Adipose tissue (tissue), 3 donors: Measurements from ENCODE around the gene TTLL12. TPM values are rescaled to one million over a fixed set of nuclear protein-coding genes. Genes with fewer than 3 reads are reported as not detected.

Experiments
- H3K27ac ChIP-seq: one replicate; pipeline ENCODE4 v1.5.1; 2013; ENCODE audit warnings: low read depth, low read length
- WGBS, 3 donors: extraction: QIAGEN DNeasy Blood & Tissue Kit; methylation state at CpG; one replicate each; pipeline ENCODE4 v1.1.7; 2013; 5-methylcytosine and 5-hydroxymethylcytosine counted together
- polyA plus RNA-seq, 3 donors: library from polyadenylated mRNA; stranded (reverse); fragments of 200-250 nt; gene quantifications; one replicate each; pipeline ENCODE4 v1.2.3, GENCODE V29; 2013
- donor health status: healthy with polysubstance abuse.
- donor health status: Bipolar disorder and iron deficiency.
- donor health status: healthy.

Gene TTLL12
- polyA plus RNA-seq, 3 donors, result 20.1 to 30.0 (median 23.2) TPM

DNA sequence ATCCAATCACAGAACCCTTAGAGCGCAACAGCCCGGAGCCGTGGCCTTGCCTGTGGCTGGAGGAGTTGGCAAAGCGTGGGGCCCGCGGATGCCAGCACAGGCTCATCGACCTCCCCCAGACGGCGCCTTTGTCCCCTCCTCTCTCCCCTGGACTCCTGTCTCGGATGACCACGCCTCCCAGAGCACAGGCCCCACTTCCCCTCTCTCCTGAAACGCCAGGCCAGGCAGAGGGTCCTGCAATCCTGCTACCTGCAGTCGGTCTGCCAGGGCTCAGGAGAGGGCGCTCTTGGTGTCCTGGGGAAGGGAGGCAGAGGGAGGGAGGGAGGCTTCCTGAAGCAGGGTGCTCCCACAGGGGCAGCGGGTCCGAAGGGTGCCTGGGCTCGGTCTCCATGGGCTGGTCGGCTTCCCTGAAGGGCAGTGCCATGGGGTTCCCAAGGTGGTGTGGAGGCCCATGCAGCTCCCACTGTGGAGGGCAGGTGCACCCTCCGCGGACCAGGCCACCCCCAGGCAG, 16.6 kb upstream of the TTLL12 start:
- 63 to 69% (median 64%) methylated on average over 18 to 20 of the region's 20 CpGs for WGBS, 3 donors
- no peak overlapping the region for H3K27ac ChIP-seq

- 69 to 81% (median 73%) methylated on average over 12 to 13 of the region's 13 CpGs for WGBS, 3 donors
Measured at GRCh38 chr22:43202756-43203410, 15.9 kb upstream of the TTLL12 start.

GRCh38 chr22:43202326-43202725, 15.4 kb upstream of the TTLL12 start:
- 93 to 94% (median 93%) methylated on average over 10 of the region's 10 CpGs for WGBS, 3 donors
- H3K27ac ChIP-seq, result no peak overlapping the region

More at GRCh38 chr22:43202756-43203410, 15.9 kb upstream of the TTLL12 start:
- no peak overlapping the region for H3K27ac ChIP-seq

DNA sequence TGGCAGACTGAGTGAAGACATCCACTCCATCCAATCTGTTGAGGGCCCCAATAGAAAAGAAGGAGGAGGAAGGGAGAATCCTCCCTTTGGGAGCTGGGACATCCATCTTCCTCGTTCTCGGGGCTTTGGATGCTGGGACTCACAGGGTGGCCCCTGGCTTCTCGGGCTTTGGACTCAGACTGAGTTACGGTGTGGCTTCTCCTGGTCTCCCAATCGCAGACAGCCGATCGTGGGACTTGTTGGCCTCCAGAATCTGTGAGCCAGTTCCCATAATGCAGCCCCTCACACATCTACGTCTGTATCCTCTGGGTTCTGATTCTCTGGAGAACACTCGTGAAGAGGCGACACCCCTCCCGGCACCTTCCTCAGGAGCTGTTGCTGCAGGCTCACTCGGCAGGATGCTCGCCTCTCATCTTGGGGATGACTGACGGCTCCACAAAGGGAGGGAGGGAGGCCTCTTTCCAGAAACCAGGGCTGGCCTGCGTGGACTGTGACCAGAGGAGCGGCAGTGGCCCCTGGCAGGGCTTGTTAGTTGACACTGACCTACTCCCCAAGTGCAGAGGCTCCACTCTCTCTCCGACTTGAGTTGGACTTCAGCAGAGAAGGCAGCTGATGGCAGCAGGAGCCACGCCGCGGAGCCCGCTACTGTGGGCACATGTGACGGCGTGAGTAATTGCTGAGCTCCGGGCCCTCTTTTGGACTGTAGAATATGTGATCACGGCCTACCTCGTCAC, 14.7 kb upstream of the TTLL12 start:
- WGBS, 3 donors, result 90 to 94% (median 94%) methylated on average over 26 of the region's 26 CpGs
- no peak overlapping the region for H3K27ac ChIP-seq

GRCh38 chr22:43200555-43200954, 13.6 kb upstream of the TTLL12 start:
- whole genome bisulfite sequencing, 3 donors, result 88 to 92% (median 90%) methylated on average over 13 of the region's 13 CpGs
- no peak overlapping the region for H3K27ac ChIP-seq

DNA sequence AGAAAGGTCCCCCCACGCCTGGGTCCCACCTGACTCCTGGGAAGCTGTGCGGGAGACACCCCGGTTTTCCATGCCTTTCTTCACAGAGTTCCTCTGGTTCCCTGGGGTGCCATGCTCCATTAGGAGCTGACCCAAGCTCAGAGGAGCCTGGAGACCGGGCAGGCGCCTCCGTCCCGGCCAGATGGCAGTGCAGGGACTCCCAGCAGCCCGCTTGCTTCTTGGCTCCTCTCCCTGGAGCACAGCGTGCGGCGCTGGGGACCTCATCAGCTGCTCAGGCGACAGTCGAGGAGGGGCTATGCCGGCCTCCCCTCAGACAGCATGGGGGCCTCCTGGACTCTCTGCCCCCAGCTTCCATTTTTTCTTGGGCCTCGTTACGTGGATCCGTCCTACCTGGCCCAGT, 13.1 kb upstream of the TTLL12 start:
- WGBS, 3 donors, result 80 to 84% (median 83%) methylated on average over 13 to 17 of the region's 17 CpGs
- H3K27ac ChIP-seq, result no peak overlapping the region

- 70 to 90% (median 85%) methylated on average over 10 to 11 of the region's 11 CpGs for WGBS, 3 donors
Measured at GRCh38 chr22:43199541-43199940, 12.6 kb upstream of the TTLL12 start.

DNA sequence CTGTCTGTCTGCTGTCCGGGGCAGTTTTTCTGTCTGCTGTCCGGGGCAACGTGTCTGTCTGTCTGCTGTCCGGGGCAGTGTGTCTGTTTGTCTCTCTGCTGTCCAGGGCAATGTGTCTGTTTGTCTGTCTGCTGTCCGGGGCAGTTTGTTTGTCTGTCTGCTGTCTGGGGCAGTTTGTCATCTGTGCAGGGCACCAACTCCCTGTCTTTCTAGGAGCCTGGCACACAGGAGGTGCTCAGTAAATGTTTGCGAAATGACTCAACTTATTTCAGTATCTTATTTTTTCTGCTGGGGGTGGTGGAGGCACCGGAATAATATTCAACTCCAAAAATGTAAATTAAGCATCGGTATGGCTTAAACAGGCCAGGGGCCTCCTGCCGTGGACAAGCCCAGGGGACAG, 12.0 kb upstream of the TTLL12 start:
- no peak overlapping the region for H3K27ac ChIP-seq
- WGBS, 3 donors, result 78 to 88% (median 82%) methylated on average over 9 of the region's 9 CpGs

More at GRCh38 chr22:43199541-43199940, 12.6 kb upstream of the TTLL12 start:
- H3K27ac ChIP-seq, result no peak overlapping the region

GRCh38 chr22:43198126-43198525, 11.2 kb upstream of the TTLL12 start:
- WGBS, 3 donors, result 71 to 91% (median 78%) methylated on average over 5 of the region's 5 CpGs
- no peak overlapping the region for H3K27ac ChIP-seq

DNA sequence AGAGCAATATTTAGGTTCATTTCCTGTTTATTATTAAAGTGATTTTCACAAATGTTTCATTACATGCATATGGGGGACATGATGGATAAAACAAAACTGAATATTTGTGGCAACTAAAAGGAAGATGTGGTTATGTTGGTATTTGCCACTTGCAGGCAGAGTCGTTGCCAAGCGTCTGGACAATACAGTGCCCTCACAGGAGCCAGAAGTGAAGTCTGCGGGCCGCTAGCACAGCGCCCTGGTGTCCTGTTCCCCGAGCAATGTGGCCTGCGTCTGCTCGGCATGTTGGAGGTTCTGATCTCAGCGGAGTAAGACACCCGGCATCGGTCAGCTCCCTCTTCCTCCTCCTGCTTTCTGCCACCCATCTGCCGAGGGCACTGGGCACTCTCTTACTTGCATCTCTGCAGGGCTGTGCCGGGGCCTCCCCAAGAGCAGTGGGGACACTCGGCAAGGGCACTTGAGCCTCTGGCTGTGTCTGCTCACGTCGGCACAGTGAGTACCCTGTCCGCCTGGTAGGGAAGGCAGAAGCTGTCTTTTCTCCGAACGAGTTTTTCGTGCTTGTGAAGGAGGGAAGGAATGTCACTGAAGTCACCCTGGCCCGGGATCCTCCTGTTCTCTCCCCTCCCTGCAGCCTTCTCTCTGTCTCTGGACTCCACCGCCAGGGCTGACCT, 10.5 kb upstream of the TTLL12 start:
- 55 to 70% (median 59%) methylated on average over 22 of the region's 22 CpGs for WGBS, 3 donors
- no peak overlapping the region for H3K27ac ChIP-seq

GRCh38 chr22:43191831-43192230, 4.9 kb upstream of the TTLL12 start:
- no peak overlapping the region for H3K27ac ChIP-seq

GRCh38 chr22:43188829-43189545, 2.1 kb upstream of the TTLL12 start:
- H3K27ac ChIP-seq, result no peak overlapping the region
- 93 to 95% (median 95%) methylated on average over 5 of the region's 5 CpGs for WGBS, 3 donors

DNA sequence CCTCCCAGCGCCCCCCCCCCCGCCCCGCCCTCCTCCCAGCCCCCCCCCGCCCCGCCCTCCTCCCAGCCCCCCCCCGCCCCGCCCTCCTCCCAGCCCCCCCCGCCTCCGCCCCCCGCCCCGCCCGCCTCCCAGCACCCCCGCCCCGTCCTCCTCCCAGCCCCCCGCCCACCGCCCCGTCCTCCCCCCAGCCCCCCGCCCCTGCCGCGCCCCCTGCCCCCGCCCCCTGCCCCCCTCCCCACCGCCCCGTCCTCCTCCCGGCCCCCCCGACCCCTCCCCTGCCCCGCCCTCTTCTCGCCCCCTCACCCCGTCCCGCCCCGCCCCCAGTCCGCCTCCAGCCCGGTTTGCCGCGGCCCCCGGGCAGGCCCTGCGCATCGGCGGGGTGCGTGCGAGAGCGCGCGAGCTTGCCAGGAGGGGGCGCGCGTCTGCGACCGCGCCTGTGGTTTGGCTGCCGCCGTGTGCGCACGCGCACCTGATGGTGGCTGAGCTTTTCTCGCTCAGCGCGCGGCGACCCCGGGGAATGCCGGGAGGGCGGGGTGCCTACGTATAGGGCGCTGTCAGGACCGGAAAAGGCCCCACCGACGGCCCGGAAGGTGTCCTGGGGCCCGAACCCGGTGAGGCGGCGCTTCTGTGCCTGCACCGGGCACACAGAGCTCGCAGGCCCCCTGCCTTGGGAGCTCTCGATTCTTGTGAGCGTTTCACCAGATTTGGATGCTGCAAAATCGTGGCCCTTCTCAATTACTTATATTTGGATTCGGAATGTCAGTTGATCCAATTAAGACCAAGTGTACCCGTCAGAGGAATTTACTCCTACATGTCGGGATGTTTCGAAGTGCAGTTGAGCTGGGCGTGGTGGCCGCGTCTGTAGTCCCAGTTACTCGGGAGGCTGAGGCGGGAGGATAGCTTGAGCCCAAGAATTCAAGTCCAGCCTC, 501 bp upstream of the TTLL12 start:
- no peak overlapping the region for H3K27ac ChIP-seq
- 4 to 7% (median 7%) methylated on average over 41 to 59 of the region's 86 CpGs for WGBS, 3 donors

DNA sequence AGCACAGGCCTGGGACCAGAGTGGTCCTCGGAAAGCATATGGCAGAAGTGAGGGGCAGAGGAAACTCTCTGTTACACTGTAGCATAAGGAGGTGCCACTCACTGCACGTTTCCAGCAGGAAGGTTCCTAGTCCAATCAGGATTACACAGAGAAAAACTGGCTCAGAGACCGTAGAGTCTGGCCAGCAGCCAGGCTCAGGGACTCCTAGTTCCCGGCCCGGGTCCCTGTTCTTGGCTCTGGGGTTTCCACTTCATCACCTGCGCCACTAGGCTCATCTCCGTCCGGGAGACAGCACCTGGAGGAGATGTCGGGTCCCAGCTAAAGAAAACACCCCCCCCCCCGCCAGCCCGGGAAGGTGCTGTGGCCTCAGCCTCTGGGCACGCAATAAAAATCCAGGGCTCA, 1.1 kb downstream of the TTLL12 start:
- 7 to 26% (median 23%) methylated on average over 12 of the region's 12 CpGs for WGBS, 3 donors

DNA sequence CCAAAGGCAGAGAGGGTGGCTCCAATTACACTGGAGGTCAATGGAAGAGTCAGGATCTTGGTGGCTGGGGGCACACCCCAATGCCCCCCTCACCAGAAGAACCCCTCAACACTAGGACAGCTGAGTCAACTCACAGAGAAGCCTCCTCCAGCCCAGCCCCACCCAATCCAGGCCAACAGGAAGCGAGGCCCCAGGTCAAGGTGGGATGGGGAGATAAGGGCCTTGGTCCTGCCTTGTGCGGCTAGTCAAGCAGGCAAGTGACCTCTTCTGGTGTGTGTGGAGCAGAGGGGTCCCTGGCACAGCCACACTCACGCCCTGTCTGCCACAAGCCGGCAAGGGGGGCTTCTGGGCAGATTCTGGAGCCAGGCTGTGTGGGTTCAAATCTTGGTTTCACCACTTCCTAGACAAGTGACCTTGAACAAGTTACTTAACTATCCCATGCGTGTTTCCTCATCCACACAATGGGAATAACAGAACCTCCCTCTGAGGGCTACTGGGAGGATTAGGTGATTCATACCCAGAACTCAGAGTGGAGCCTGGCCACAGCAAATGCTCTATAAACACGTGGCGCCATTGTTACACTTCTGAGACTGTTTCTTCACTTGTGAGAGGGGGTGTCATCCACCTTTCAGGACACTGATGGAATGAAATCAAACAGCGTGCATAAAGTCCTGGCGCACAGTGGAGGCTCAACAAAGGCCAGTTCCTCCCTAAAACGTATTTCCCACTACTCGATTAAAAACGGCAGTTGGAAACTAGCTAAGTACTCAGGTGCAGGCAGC, 3.2 kb downstream of the TTLL12 start:
- WGBS, 3 donors, result 71 to 86% (median 71%) methylated on average over 12 of the region's 12 CpGs
- no peak overlapping the region for H3K27ac ChIP-seq

More for the DNA sequence above, 1.1 kb downstream of the TTLL12 start:
- H3K27ac ChIP-seq, result no peak overlapping the region

DNA sequence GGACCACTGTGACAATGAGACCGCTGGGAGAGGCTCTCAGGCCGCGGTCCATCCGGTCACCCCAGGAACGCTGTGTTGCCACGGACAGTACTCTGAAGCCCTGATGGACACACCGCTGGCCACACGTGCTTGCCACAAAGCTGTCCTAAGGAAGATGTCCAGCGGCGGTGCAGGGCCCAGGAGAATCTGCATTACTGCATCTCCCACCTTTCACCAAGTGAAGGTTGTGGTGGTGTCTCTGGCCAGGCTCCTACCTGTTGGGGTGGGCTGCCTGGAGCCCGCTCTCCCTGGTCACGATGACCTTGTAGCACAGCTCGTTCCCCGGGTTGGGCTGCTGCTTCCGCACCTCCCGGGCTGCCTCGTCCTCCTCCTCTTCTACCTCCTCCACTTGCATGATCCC, 4.2 kb downstream of the TTLL12 start:
- H3K27ac ChIP-seq, result no peak overlapping the region
- 92 to 96% (median 95%) methylated on average over 17 of the region's 17 CpGs for WGBS, 3 donors

- 93 to 95% (median 93%) methylated on average over 9 to 10 of the region's 10 CpGs for WGBS, 3 donors
Measured at GRCh38 chr22:43182118-43182517, 4.8 kb downstream of the TTLL12 start.

More at GRCh38 chr22:43182118-43182517, 4.8 kb downstream of the TTLL12 start:
- no peak overlapping the region for H3K27ac ChIP-seq
